T-cell (primary cell): ENCODE measurements around the gene AGAP1. TPM values are rescaled to one million over a fixed set of nuclear protein-coding genes. Genes with fewer than 3 reads are reported as not detected.

Experiments used
- ATAC-seq, 4 experiments: fragments of 200-7000 bp in 3 of 4; fragments of 150-1000 bp in 1 of 4; cut with Tn5 transposase; replicated peaks in 1 of 4; 1 replicate in 3 of 4; 2 replicates in 1 of 4; pipeline ENCODE4 v1.10.0; 2021; ENCODE audit warnings: moderate library complexity in 3 of 4, mild to moderate bottlenecking in 2 of 4, moderate number of reproducible peaks in 1 of 4
- CTCF ChIA-PET, 2 donors: fragments of 300-600 bp; sonication (Branson Sonifier 250); formaldehyde crosslinking; loops; one replicate each; lab custom pipeline; 2022; ENCODE audit warnings: antibody characterized with exemption in 2 of 2; lab: Charles Lee
- POLR2A ChIA-PET, 2 donors: fragments of 300-600 bp; sonication (Branson Sonifier 250); formaldehyde crosslinking; loops; one replicate each; lab custom pipeline; 2022; ENCODE audit warnings: antibody characterized with exemption in 2 of 2; lab: Charles Lee
- DNase-seq, 35 experiments: peaks; one replicate each; pipeline versions ENCODE4 v3.0.0 to v3.0.0-alpha.2; 2013 to 2023
- H3K27ac ChIP-seq: one replicate; pipeline ENCODE4 v1.5.1; 2013; ENCODE audit warnings: low read length
- H3K27me3 ChIP-seq, 2 experiments: replicated peaks in 1 of 2; 1 replicate in 1 of 2; 2 replicates in 1 of 2; pipeline versions ENCODE4 v1.6.1 to v1.7.0; 2013; ENCODE audit warnings: low read length in 1 of 2, mixed read lengths in 1 of 2; ENCODE audit not compliant: control insufficient read depth in 2 of 2, insufficient read depth in 2 of 2; ENCODE audit errors: extremely low read depth in 1 of 2
- H3K36me3 ChIP-seq, 2 donors: 1 replicate in 1 of 2; 2 replicates in 1 of 2; pipeline versions ENCODE4 v1.6.1 to v1.7.0; 2013; ENCODE audit warnings: low read length in 1 of 2; ENCODE audit not compliant: control insufficient read depth in 2 of 2, insufficient read depth in 1 of 2; ENCODE audit errors: extremely low read depth in 1 of 2
- H3K4me1 ChIP-seq, 2 experiments: 1 replicate in 1 of 2; 2 replicates in 1 of 2; pipeline versions ENCODE4 v1.6.1 to v1.7.0; 2013; ENCODE audit warnings: low read length in 2 of 2, mixed read lengths in 1 of 2; ENCODE audit not compliant: insufficient read depth in 2 of 2, control insufficient read depth in 1 of 2; ENCODE audit errors: extremely low read depth in 1 of 2
- H3K4me3 ChIP-seq, 2 donors: 1 replicate in 1 of 2; 2 replicates in 1 of 2; pipeline versions ENCODE4 v1.5.1 to v1.7.0; 2013; ENCODE audit warnings: mild to moderate bottlenecking in 2 of 2, low read length in 1 of 2, moderate library complexity in 1 of 2; ENCODE audit not compliant: control insufficient read depth in 1 of 2; ENCODE audit errors: extremely low read depth in 1 of 2
- H3K9me3 ChIP-seq: 2 replicates; pipeline ENCODE4 v1.7.0; 2013
- H3K27ac Mint-ChIP-seq, 2 donors: one replicate each; pipeline ENCODE4 v1.8.0; 2020 to 2021; ENCODE audit warnings: mild to moderate bottlenecking in 2 of 2, mixed read lengths in 2 of 2
- H3K27me3 Mint-ChIP-seq, 2 donors: one replicate each; pipeline ENCODE4 v1.8.0; 2021 to 2022; ENCODE audit warnings: mixed read lengths in 2 of 2
- H3K36me3 Mint-ChIP-seq: one replicate; pipeline ENCODE4 v1.8.0; 2021; ENCODE audit warnings: mixed read lengths
- H3K4me1 Mint-ChIP-seq, 3 donors: one replicate each; pipeline ENCODE4 v1.8.0; 2020 to 2022; ENCODE audit warnings: mixed read lengths in 3 of 3, mild to moderate bottlenecking in 1 of 3
- H3K4me3 Mint-ChIP-seq, 3 donors: one replicate each; pipeline ENCODE4 v1.8.0; 2020 to 2022; ENCODE audit warnings: mild to moderate bottlenecking in 3 of 3, mixed read lengths in 3 of 3, moderate library complexity in 3 of 3
- H3K9me3 Mint-ChIP-seq, 3 donors: one replicate each; pipeline ENCODE4 v1.8.0; 2020 to 2022; ENCODE audit warnings: mixed read lengths in 3 of 3
- WGBS: methylation state at CpG from one replicate; pipeline ENCODE4 v1.1.5; 2013; ENCODE audit warnings: missing lambda C conversion rate; ENCODE audit not compliant: insufficient coverage; 5-methylcytosine and 5-hydroxymethylcytosine counted together
- total RNA-seq, 35 experiments: library from RNA in 6 of 35; stranded (reverse) in 6 of 35; fragments of 120-200 nt in 1 of 35; gene quantifications; one replicate each; pipeline versions ENCODE4 v1.2.1 to v1.2.4 and lab custom pipeline; 2013 to 2026

AGAP1 gene
- total RNA-seq, 5 donors from 2014 or later (not counting 1 experiment from before 2014, with no cell fraction given): 3.9 to 15.6 (median 5.2) TPM

DNA sequence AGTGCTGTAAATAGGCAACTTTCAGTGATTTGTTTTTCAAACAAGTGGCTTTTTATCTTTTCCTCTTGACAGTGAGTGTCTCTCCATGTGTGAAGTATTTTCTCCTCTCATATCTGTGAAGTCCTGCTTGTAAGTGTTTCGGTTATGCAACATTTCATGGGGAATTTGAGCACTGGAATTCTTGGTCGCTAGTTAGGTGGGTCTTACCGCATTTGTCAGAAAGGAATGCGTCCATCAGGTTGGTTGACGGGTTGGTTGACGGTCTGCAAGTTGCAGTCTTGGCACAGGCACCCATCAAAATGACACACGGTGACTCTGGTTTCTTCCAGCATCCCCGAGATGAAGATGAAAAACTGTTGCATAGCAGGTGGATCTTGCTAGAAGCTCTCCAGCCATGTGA lies 109.8 kb downstream of the AGAP1 start:
- H3K36me3 Mint-ChIP-seq: no peaks in the 10 kb centered on the region
- Histone ChIP-seq H3K36me3 (no peaks in the 10 kb centered on the region), H3K9me3 (no peaks in the 10 kb centered on the region), H3K27ac (no peak overlapping the region), H3K4me3 (no peak overlapping the region), H3K4me1 (no peaks in the 10 kb centered on the region), H3K27me3 (peaks cover 0 to 15% of the 10 kb centered on the region in 2 experiments)
- CTCF ChIA-PET: no interaction called here
- peaks cover 19 to 23% of the 10 kb centered on the region in 2 donors for H3K27me3 Mint-ChIP-seq
- no peak overlapping the region for H3K27ac Mint-ChIP-seq
- H3K9me3 Mint-ChIP-seq: peaks cover 0 to 4% (median 0%) of the 10 kb centered on the region in 3 donors
- WGBS: 92% methylated on average over 6 of the region's 8 CpGs
- DNase-seq (no peak), ATAC-seq (no peak)
- no peak overlapping the region for H3K4me3 Mint-ChIP-seq
- POLR2A ChIA-PET: no interaction called here
- H3K4me1 Mint-ChIP-seq: no peaks in the 10 kb centered on the region

DNA sequence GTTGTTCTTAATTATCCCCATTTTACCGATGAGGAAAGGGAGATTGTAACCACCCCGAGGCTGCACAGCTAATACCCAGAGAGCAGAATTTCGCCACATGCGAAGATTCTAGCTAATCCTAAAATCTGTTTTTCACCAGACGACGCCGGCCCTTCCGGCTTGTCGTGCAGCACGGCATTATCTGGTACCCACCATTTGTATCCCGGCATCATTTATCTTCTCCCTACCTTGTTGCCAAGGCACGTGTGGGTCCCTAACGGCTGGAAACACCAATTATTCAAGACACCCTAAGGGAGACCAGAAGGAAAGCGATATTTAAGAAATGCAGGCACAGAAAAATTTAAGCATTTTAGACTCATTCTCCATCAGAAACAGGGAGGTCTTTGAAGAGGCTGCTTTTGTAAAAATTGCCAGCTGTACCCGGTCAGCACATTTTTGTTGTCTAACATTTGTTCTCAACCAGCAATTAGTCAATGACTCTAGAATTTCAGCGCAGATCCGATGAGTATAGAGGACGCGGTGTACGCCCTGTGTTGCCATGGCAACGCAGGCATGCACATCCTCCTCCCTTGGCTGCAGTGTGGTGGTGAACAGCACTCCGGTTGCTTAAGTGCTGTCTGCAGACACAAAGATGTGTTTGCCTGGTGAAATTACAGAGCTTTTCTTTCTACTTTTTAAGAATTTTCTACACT lies 111.6 kb downstream of the AGAP1 start:
- Mint-ChIP-seq H3K27me3 (peaks cover 21 to 24% of the 10 kb centered on the region in 2 donors), H3K4me1 (no peaks in the 10 kb centered on the region), H3K4me3 (no peak overlapping the region), H3K27ac (no peak overlapping the region), H3K36me3 (no peaks in the 10 kb centered on the region), H3K9me3 (peaks cover 0 to 4% (median 0%) of the 10 kb centered on the region in 3 donors)
- no peaks in the 10 kb centered on the region for H3K9me3 ChIP-seq
- DNase-seq (peak in 10 of 35 experiments; percentile 3 to 35 (median 10)), ATAC-seq (no peak)
- no peak overlapping the region for H3K4me3 ChIP-seq
- H3K27ac ChIP-seq: no peak overlapping the region
- WGBS: 66% methylated on average over 18 of the region's 22 CpGs
- H3K27me3 ChIP-seq: peaks cover 0 to 13% of the 10 kb centered on the region in 2 experiments
- ChIA-PET POLR2A (no interaction called here), CTCF (no interaction called here)
- H3K4me1 ChIP-seq: no peaks in the 10 kb centered on the region
- H3K36me3 ChIP-seq: no peaks in the 10 kb centered on the region

DNA sequence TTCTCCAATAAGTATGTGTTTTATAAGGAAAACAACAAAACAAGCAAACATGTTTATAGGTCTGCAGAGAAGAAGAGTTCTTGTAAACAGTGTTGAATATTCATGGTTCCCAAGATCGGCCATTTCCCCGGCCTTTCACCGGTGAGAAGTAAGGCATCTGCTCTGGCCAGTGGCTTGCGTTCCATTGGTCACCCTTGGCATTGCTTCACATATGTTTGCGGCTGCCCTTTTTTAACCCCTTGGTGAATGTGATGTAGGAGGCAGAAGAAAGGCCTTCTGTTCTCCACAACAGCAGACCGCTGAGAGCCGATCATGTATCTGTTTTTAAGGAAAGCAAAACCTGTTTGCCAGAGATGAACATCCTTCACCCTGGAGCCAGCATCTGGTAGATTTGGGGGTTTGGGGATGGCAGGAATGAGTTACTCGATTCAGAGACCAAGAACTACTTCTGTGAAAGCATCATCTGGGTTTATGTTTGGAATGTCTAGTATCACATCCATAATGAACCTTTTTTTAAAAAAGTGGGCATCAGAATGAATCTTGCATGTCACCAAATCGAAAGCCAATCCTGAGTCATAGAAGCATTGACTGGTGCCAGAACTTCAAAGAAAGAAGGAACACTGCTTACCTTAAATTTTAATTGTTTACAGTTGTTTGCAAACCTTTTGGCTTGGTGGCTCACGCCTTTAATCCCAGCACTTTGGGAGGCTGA lies 112.3 kb downstream of the AGAP1 start:
- DNase-seq (no peak), ATAC-seq (no peak)
- Histone ChIP-seq H3K4me3 (no peak overlapping the region), H3K36me3 (no peaks in the 10 kb centered on the region), H3K27me3 (peaks cover 0 to 15% of the 10 kb centered on the region in 2 experiments), H3K4me1 (no peaks in the 10 kb centered on the region), H3K9me3 (no peaks in the 10 kb centered on the region), H3K27ac (no peak overlapping the region)
- no peaks in the 10 kb centered on the region for H3K4me1 Mint-ChIP-seq
- H3K27ac Mint-ChIP-seq: no peak overlapping the region
- CTCF ChIA-PET: no interaction called here
- peaks cover 0 to 4% (median 0%) of the 10 kb centered on the region in 3 donors for H3K9me3 Mint-ChIP-seq
- 100% methylated on average over 1 of the region's 10 CpGs for WGBS
- H3K27me3 Mint-ChIP-seq: peaks cover 18 to 21% of the 10 kb centered on the region in 2 donors
- no peak overlapping the region for H3K4me3 Mint-ChIP-seq
- H3K36me3 Mint-ChIP-seq: no peaks in the 10 kb centered on the region
- POLR2A ChIA-PET: no interaction called here

DNA sequence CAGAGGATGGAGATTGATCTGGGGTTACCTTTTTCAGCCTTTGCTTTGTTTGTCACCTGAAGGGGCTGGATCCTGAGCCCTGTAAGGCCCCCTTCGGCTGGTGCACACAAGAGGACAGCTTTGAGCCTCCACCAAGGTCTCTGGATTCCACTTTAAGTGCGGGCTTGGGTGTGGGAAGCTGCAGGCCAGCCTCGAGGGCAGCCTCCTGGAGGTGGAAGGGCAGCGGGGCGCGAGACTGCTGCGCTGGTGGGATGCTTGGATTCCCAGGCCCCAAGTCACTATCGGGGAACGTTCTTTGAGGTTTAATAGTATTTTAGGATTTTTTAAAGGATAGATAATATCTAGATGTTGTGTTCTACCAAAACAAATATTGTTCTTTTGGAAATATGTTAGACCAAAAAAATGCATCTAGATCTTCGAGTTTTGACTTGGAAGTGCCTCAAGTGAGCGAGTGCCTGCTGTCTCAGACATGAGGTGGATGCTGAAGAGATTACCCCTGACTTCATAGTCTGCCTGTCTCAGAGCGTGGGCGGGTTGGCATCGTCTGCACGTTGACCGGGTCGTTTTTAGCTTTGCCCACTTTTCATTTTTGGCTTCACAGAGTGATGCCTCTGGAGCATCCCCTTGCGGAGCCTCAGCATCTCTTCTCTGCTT lies 113.8 kb downstream of the AGAP1 start:
- H3K9me3 ChIP-seq: no peaks in the 10 kb centered on the region
- Mint-ChIP-seq H3K4me3 (no peak overlapping the region), H3K4me1 (no peaks in the 10 kb centered on the region), H3K9me3 (peaks cover 0 to 4% (median 0%) of the 10 kb centered on the region in 3 donors), H3K27ac (no peak overlapping the region), H3K27me3 (peaks cover 13 to 14% of the 10 kb centered on the region in 2 donors), H3K36me3 (no peaks in the 10 kb centered on the region)
- whole genome bisulfite sequencing: 78% methylated on average over 18 of the region's 18 CpGs
- no peak overlapping the region for H3K27ac ChIP-seq
- ChIA-PET POLR2A (no interaction called here), CTCF (no interaction called here)
- no peak overlapping the region for H3K4me3 ChIP-seq
- no peaks in the 10 kb centered on the region for H3K36me3 ChIP-seq
- ATAC-seq (no peak), DNase-seq (no peak)
- H3K27me3 ChIP-seq: peaks cover 0 to 14% of the 10 kb centered on the region in 2 experiments
- H3K4me1 ChIP-seq: no peaks in the 10 kb centered on the region

DNA sequence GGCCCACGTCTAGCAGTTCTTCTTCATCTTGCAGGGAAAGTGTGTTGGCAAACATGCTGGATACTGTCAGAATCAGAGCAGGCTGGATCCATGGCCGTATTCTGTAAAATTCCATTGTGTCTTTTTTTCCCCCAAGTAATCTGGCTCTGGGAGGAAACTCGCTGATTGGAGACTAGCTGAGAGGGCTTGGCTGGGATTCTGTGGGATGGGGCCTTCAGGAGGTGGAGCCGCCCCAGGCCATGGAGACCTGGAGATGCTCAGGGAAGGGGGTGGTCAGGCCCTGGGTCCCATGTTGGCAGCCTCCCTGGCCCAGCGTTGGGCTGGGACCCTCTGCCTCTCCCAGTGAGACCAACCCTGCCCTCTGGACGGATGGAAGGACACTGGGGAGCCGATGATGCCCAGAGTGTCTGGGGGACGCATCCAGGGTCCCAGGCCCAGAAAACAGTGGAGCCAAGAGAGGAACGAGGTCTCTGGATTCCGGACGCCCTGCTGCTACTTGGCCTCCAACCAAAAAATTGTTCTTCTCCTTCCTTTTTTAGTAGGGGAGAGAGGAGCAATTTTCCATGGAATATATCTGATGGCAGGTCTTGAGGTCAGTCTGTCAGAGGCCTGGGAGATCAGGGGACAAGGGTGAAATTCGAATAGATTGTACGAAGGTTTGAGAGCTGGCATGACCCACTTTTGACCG lies 114.5 kb downstream of the AGAP1 start:
- DNase-seq (no peak), ATAC-seq (no peak)
- ChIA-PET CTCF (no interaction called here), POLR2A (no interaction called here)
- Mint-ChIP-seq H3K27ac (no peak overlapping the region), H3K4me3 (no peak overlapping the region), H3K27me3 (peaks cover 13 to 14% of the 10 kb centered on the region in 2 donors), H3K9me3 (peaks cover 0 to under 1% (median 0%) of the 10 kb centered on the region in 3 donors), H3K36me3 (no peaks in the 10 kb centered on the region), H3K4me1 (no peaks in the 10 kb centered on the region)
- H3K27ac ChIP-seq: no peak overlapping the region
- H3K27me3 ChIP-seq: peaks cover 0 to 14% of the 10 kb centered on the region in 2 experiments
- H3K4me3 ChIP-seq: no peak overlapping the region
- H3K9me3 ChIP-seq: no peaks in the 10 kb centered on the region
- 78% methylated on average over 8 of the region's 14 CpGs for whole genome bisulfite sequencing
- H3K36me3 ChIP-seq: no peaks in the 10 kb centered on the region
- H3K4me1 ChIP-seq: no peaks in the 10 kb centered on the region

DNA sequence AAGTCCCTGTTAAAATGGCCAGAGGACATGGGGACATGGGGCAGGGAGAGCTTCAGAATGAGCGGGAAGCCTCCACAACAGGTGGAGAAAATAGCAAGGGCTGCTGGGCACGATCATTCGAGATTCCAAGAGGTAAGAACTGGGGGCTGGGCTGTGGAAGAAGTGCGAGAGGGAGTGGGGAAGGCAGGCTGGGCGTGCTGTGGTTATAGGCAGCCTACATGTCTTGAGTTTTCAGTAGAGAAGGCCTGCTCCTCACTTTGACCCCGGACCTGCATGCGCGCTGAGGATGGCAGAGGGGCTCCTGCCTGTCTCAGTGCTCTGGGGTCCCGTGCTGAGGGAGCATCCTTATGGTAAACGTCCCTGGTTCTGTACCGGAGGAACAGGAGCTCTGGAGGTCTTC lies 115.5 kb downstream of the AGAP1 start:
- Mint-ChIP-seq H3K36me3 (no peaks in the 10 kb centered on the region), H3K9me3 (no peaks in the 10 kb centered on the region), H3K4me3 (no peak overlapping the region), H3K27ac (no peak overlapping the region), H3K27me3 (peaks cover 19% of the 10 kb centered on the region in 2 donors), H3K4me1 (no peaks in the 10 kb centered on the region)
- H3K9me3 ChIP-seq: no peaks in the 10 kb centered on the region
- H3K4me1 ChIP-seq: no peaks in the 10 kb centered on the region
- H3K4me3 ChIP-seq: no peak overlapping the region
- H3K27ac ChIP-seq: no peak overlapping the region
- ATAC-seq (no peak), DNase-seq (no peak)
- CTCF ChIA-PET: no interaction called here
- H3K36me3 ChIP-seq: no peaks in the 10 kb centered on the region
- H3K27me3 ChIP-seq: peaks cover 0 to 17% of the 10 kb centered on the region in 2 experiments
- 86% methylated on average over 9 of the region's 11 CpGs for WGBS
- POLR2A ChIA-PET: no interaction called here
